Tibial artery (tissue), 4 donors: Measurements from ENCODE around the gene BCR.
"Not testable (repeated sequence)": the region's sequence is repeated elsewhere in the genome, so short reads cannot be mapped to it uniquely, and the experiment has no call there.

ENCODE experiments used
- DNase-seq, 2 donors: peaks; one replicate each; pipeline ENCODE4 v3.0.0-alpha.2; 2019
- H3K27ac ChIP-seq, 2 donors: fragments of 200-600 bp; sonication (generic) in 1 of 2; 1 replicate in 1 of 2; 2 replicates in 1 of 2; pipeline ENCODE4 v1.5.1; 2018 to 2019; ENCODE audit warnings: mild to moderate bottlenecking in 1 of 2
- H3K27me3 ChIP-seq, 2 donors: fragments of 200-600 bp; sonication (generic) in 1 of 2; one replicate each; pipeline versions ENCODE4 v1.5.1 to v1.6.0; 2016 to 2019
- H3K36me3 ChIP-seq, 3 donors: fragments of 200-600 bp; sonication (generic) in 2 of 3; one replicate each; pipeline ENCODE4 v1.5.1; 2016 to 2019; ENCODE audit warnings: mild to moderate bottlenecking in 2 of 3
- H3K4me1 ChIP-seq, 4 donors: fragments of 200-600 bp; sonication (generic) in 2 of 4; 1 replicate in 3 of 4; 2 replicates in 1 of 4; pipeline ENCODE4 v1.5.1; 2016 to 2019
- H3K4me3 ChIP-seq, 2 donors: fragments of 200-600 bp; sonication (generic) in 1 of 2; 1 replicate in 1 of 2; 2 replicates in 1 of 2; pipeline ENCODE4 v1.5.1; 2018 to 2019; ENCODE audit warnings: mild to moderate bottlenecking in 2 of 2
- H3K9me3 ChIP-seq, 3 donors: fragments of 200-600 bp; sonication (generic) in 1 of 3; one replicate each; pipeline ENCODE4 v1.5.1; 2016 to 2019
- CTCF ChIP-seq, 2 experiments: fragments of 200-600 bp in 1 of 2; fragments of 450-650 bp in 1 of 2; IDR thresholded peaks; one replicate each; pipeline ENCODE4 v1.5.1; 2017 to 2019; ENCODE audit warnings: antibody characterized with exemption in 2 of 2, mild to moderate bottlenecking in 1 of 2, moderate library complexity in 1 of 2
- intact Hi-C: fragments of 100-400 bp; cut with DNase I; formaldehyde crosslinking; loops from one replicate; pipeline ENCODE4 v1.15.0; 2023; ENCODE audit warnings: low total_unique reads

BCR gene

GRCh38 chr22:23180301-23180892, at the start of gene BCR:
Gene BCR, plus strand, starts transcription at chr22:23180509. Its CDS starts 452 bp downstream, at chr22:23180961.
- peak in 1 of 2 experiments; percentile 7 for TF ChIP-seq CTCF (IDR thresholded peaks at IDR 0.05)
- peak; percentile 72 to 89 for DNase-seq
- Histone ChIP-seq H3K27me3 (no peaks in the 10 kb centered on the region), H3K36me3 (no peaks in the 10 kb centered on the region), H3K27ac (peak within 1 kb of the TSS; percentile 94 to 96), H3K4me3 (peak within 1 kb of the TSS; percentile 69 to 74), H3K9me3 (no peaks in the 10 kb centered on the region), H3K4me1 (peaks cover 0 to 63% (median 49%) of the 10 kb centered on the region in 4 donors)
- intact Hi-C loops: loop anchor here (1.0 kb wide), 1 partner anchor 102 kb away; no protein-coding TSS in a partner anchor

GRCh38 chr22:23130697-23131096, 49.6 kb upstream of the BCR start:
- no peak for TF ChIP-seq CTCF (IDR thresholded peaks at IDR 0.05)
- DNase-seq: no peak
- H3K4me3 ChIP-seq: no peak overlapping the region
- no peaks in the 10 kb centered on the region for H3K36me3 ChIP-seq
- no peaks in the 10 kb centered on the region for H3K4me1 ChIP-seq
- H3K27ac ChIP-seq: no peak overlapping the region
- no peaks in the 10 kb centered on the region for H3K27me3 ChIP-seq
- intact Hi-C loops: no loop called here
- no peaks in the 10 kb centered on the region for H3K9me3 ChIP-seq

GRCh38 chr22:23131931-23132330, 48.4 kb upstream of the BCR start:
- Histone ChIP-seq H3K27me3 (no peaks in the 10 kb centered on the region), H3K27ac (no peak overlapping the region), H3K36me3 (no peaks in the 10 kb centered on the region), H3K4me1 (no peaks in the 10 kb centered on the region), H3K9me3 (no peaks in the 10 kb centered on the region), H3K4me3 (no peak overlapping the region)
- TF ChIP-seq CTCF (IDR thresholded peaks at IDR 0.05): no peak
- intact Hi-C loops: no loop called here
- no peak for DNase-seq

- no peak for DNase-seq
- H3K27ac ChIP-seq: no peak overlapping the region
- intact Hi-C loops: no loop called here
- H3K9me3 ChIP-seq: no peaks in the 10 kb centered on the region
- no peak for TF ChIP-seq CTCF (IDR thresholded peaks at IDR 0.05)
- H3K4me3 ChIP-seq: no peak overlapping the region
- no peaks in the 10 kb centered on the region for H3K27me3 ChIP-seq
- no peaks in the 10 kb centered on the region for H3K36me3 ChIP-seq
- no peaks in the 10 kb centered on the region for H3K4me1 ChIP-seq
These were observed 47.8 kb upstream of the BCR start for GRCh38 chr22:23132376-23133091.

GRCh38 chr22:23133922-23134321, 46.4 kb upstream of the BCR start:
- no peak for DNase-seq
- no peaks in the 10 kb centered on the region for H3K27me3 ChIP-seq
- no peak overlapping the region for H3K4me3 ChIP-seq
- TF ChIP-seq CTCF (IDR thresholded peaks at IDR 0.05): no peak
- H3K27ac ChIP-seq: no peak overlapping the region
- intact Hi-C loops: no loop called here
- no peaks in the 10 kb centered on the region for H3K36me3 ChIP-seq
- peaks cover 0 to 4% (median 0%) of the 10 kb centered on the region in 4 donors for H3K4me1 ChIP-seq
- no peaks in the 10 kb centered on the region for H3K9me3 ChIP-seq

- H3K36me3 ChIP-seq, intact Hi-C loops, H3K4me3 ChIP-seq, H3K27ac ChIP-seq, DNase-seq, H3K9me3 ChIP-seq, H3K4me1 ChIP-seq, H3K27me3 ChIP-seq: not testable (repeated sequence)
These were observed 43.3 kb upstream of the BCR start for GRCh38 chr22:23136991-23137390.
